ENCODE measurements around the gene RNF214.

RNF214 gene

GRCh38 chr11:117279711-117280376 is 47.4 kb downstream of the RNF214 start:
- FAIRE-seq (no peak), DNase-seq (ENCODE audit: low spot score) (no peak)

DNA sequence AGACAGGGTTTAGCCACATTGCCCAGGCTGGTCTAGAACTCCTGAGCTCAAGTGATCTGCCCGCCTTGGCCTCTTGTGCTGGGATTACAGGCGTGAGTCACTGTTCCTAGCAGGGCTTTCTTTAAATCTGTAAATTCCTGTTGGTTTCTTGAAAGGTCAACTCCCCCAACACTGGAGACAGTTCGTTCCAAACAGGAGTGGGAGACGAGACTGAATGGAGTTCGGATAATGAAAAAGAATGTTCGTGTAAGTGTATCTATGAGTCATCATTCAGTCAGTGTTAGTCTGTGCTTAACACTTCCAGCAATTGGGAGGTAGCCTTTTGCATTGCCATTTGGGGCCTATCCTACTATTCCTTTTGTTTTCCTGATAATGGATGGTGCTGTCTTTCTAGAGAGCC is 48.7 kb downstream of the RNF214 start:
- FAIRE-seq (peak; percentile 94), DNase-seq (ENCODE audit: low spot score) (peak; percentile 92)

DNA sequence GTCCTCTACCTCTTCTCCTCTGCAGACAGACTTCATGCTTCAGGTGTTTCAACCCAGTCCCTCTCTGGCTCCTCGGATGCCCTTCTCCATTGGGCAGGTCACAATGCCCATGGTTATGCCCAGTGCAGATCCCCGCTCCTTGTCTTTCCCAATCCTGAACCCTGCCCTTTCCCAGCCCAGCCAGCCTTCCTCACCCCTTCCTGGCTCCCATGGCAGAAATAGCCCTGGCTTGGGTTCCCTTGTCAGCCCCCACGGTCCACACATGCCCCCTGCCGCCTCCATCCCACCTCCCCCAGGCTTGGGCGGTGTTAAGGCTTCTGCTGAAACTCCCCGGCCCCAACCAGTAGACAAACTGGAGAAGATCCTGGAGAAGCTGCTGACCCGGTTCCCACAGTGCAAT is 49.4 kb downstream of the RNF214 start:
- DNase-seq (ENCODE audit: low spot score) (no peak), FAIRE-seq (no peak)

GRCh38 chr11:117282956-117283355 is 50.5 kb downstream of the RNF214 start:
- FAIRE-seq = no peak

DNA sequence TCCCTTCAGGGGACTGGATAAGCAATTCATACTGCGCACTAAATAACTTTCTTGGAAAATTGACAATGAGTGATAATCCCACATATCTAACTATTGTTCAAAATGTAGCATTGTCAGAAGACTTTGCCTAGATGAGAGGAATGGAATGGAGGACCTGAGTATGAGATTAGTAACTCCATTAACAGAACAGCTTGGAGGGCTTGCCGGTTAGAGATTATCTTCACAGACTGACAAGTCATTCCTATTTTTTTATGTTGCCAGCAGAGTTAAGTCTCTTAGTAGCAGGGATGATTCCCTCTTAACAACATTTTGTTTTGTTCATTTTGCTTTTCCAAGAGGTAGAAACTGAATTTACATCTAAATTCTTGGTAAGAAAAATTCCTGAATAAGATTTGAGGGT is 51.6 kb downstream of the RNF214 start:
- FAIRE-seq (no peak), DNase-seq (ENCODE audit: low spot score) (no peak)

More at GRCh38 chr11:117282956-117283355, 50.5 kb downstream of the RNF214 start:
- DNase-seq (ENCODE audit: low spot score) = no peak

- FAIRE-seq = no peak
- DNase-seq (ENCODE audit: low spot score) = no peak
These were observed 54.1 kb downstream of the RNF214 start for GRCh38 chr11:117286588-117286987.

GRCh38 chr11:117287668-117288067 is 55.2 kb downstream of the RNF214 start:
- FAIRE-seq = no peak
- no peak for DNase-seq (ENCODE audit: low spot score)

DNA sequence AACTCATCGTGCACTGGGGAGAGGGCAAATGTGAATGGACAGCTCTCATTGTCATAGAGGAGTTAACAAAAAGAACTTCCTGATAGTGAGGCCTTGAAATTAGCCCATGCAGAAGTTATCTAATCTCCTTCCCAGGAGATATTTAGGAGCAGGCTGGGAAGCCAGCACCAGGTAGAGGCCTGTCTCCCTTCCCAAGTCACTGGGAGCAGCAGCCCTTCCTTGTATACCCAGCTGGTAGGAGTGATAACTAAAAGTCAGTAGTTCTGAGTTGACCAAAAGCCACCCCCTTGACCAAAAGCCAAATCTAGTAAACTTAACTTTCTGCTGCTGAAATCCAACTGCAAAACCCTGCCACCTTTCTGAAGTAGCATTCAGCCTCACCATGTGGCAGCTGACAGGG is 57.3 kb downstream of the RNF214 start:
- no peak for FAIRE-seq
- no peak for DNase-seq (ENCODE audit: low spot score)

DNA sequence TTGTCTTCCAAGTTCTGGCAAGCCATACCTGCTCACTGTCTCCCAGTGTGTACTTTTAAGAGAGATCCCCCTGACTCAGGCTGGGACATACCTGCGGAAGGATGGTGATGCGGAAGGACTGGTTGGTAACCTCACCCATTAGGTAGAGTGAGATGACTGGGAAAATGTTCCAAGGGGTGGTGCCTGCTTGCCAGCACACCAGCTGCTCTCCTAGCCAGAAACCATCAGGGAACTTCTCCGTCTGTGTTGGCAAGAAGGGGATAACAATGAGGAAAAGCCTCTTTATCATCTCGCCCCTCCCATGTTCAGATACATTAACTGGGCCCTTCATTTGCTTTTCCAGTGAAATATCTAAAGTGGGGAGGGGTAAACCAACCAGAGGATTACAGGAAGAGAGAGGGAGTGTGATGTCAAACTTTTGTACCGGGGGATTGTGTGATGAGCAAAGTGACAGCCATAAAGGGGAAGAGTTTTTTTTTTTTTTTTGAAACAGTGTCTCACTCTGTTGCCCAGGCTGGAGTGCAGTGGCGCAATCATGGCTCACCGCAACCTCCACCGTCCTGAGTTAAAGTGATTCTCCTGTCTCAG is 58.4 kb downstream of the RNF214 start, which contains the start of gene BACE1-AS:
Gene BACE1-AS (plus strand): TSS at position 538 of the 588 bp plus-strand sequence.
- FAIRE-seq (no peak), DNase-seq (ENCODE audit: low spot score) (no peak)

- DNase-seq (ENCODE audit: low spot score) = no peak
- no peak for FAIRE-seq
These were observed 60.1 kb downstream of the RNF214 start for GRCh38 chr11:117292616-117293015.

- no peak for FAIRE-seq
- no peak for DNase-seq (ENCODE audit: low spot score)
These were observed 63.1 kb downstream of the RNF214 start for GRCh38 chr11:117295438-117296137.

- FAIRE-seq (no peak), DNase-seq (ENCODE audit: low spot score) (no peak)
These were observed 64.4 kb downstream of the RNF214 start for GRCh38 chr11:117296881-117297280.

DNA sequence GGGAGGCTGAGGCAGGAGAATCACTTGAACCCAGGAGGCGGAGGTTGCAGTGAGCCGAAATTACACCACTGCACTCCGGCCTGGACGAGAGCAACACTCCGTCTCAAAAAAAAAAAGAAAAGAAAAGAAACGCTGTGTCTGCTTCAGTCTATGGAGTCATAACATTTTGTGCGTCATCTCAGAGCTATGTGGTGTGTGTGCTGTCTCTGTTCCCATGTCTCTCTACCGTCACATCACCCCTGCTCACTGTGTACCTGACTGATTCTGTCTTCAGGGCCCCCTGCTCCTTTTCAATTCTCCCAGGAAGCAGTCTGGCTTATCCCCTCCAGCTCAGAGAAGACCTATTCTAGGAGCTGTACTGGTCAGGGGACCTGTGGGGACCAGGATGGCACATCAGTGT is 65.7 kb downstream of the RNF214 start:
- DNase-seq (ENCODE audit: low spot score) (no peak), FAIRE-seq (no peak)

DNA sequence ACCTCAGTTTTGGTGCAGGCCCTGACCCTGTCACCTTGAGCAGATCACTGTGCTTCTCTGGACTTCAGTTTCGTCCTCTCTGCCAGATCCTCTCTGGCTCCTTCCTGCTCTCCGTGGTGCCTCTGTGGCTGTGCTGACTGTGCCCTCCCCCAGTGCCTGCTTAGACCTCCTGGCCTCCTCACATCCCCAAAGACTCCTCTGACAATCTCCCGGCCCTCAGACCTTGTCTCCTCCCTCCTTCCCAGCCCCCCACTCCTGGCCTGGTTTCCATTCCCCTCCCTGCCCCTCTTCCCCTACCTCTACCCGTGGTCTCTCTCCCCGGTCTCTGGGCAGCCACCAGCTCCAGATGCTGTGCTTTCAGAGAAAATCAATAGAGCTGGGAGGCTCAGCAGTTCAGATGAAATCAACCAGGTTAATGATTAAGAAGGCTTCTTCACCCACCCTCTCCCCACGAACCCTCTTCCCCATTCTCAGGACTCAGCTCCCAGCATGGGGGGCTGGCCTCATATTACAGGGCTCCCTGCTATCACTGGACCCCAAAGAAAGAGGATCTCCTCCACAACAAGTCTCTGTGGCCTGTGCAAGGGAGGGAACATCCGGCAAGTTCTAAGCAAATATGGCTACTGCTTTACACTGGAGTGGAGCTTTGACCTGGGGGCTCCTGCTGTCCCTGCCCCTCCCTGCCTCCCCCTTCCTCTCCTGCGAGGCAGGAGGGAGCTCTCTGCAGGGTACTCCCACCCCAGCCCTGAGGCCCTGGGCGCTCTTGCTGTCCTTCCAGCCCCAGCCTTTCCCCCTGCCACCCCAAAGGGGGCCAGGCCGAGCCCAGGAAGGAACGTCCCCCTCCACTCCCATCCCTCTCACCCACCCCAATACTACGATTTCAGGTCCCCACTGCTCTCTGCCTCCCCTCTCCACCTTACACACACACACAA is 67.1 kb downstream of the RNF214 start:
- FAIRE-seq (no peak), DNase-seq (ENCODE audit: low spot score) (no peak)

GRCh38 chr11:117300283-117300663 is 67.8 kb downstream of the RNF214 start:
- DNase-seq (ENCODE audit: low spot score) = no peak
- FAIRE-seq = no peak

DNA sequence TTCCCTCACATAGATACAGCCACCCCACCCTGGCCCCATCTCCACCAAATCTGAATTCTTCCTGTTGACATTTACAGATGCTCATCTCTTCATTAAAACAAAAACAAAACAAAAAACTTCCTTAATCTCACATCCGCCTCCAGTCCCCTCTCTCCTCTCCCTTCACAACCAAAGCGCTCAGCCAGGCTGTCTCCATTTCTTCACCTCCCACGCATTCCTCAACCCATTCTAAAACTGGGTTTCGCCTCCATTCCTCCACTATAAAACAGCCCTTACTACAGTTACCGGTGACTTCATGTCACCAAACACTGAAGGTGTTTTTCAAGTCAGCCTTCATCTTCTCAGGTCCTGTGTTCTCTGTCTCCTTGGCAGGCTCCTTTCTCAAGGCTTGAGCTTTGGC is 68.3 kb downstream of the RNF214 start:
- no peak for FAIRE-seq
- DNase-seq (ENCODE audit: low spot score) = no peak

- no peak for DNase-seq (ENCODE audit: low spot score)
- FAIRE-seq = no peak
These were observed 69.8 kb downstream of the RNF214 start for GRCh38 chr11:117302228-117302627.

- FAIRE-seq (no peak), DNase-seq (ENCODE audit: low spot score) (no peak)
These were observed 70.6 kb downstream of the RNF214 start for GRCh38 chr11:117303101-117303500.

- FAIRE-seq = no peak
- DNase-seq (ENCODE audit: low spot score) = no peak
These were observed 71.3 kb downstream of the RNF214 start for GRCh38 chr11:117303646-117304315.

GRCh38 chr11:117305145-117305544 is 72.7 kb downstream of the RNF214 start:
- no peak for FAIRE-seq

GRCh38 chr11:117309310-117309709 is 76.8 kb downstream of the RNF214 start:
- DNase-seq (ENCODE audit: low spot score) = no peak
- no peak for FAIRE-seq

More at GRCh38 chr11:117305145-117305544, 72.7 kb downstream of the RNF214 start:
- no peak for DNase-seq (ENCODE audit: low spot score)
